Colonic mucosa (tissue), 4 donors: ENCODE data around the gene NALCN. TPM values are rescaled to one million over a fixed set of nuclear protein-coding genes. Genes with fewer than 3 reads are reported as not detected.
"Not testable (repeated sequence)": the region's sequence is repeated elsewhere in the genome, so short reads cannot be mapped to it uniquely, and the experiment has no call there.

Experiments
- DNase-seq: peaks from one replicate; pipeline ENCODE4 v3.0.0-alpha.2; 2020
- H3K27ac ChIP-seq: fragments of 200-600 bp; one replicate; pipeline ENCODE4 v1.8.0; 2021
- H3K27me3 ChIP-seq: fragments of 200-600 bp; one replicate; pipeline ENCODE4 v1.8.0; 2021
- H3K36me3 ChIP-seq: fragments of 200-600 bp; one replicate; pipeline ENCODE4 v1.8.0; 2021
- H3K4me1 ChIP-seq: fragments of 200-600 bp; one replicate; pipeline ENCODE4 v1.8.0; 2021; ENCODE audit warnings: mild to moderate bottlenecking
- H3K4me3 ChIP-seq: fragments of 200-600 bp; one replicate; pipeline ENCODE4 v1.8.0; 2021
- H3K9ac ChIP-seq, 2 donors: one replicate each; pipeline ENCODE4 v1.7.0; 2013; ENCODE audit warnings: control low read depth in 2 of 2, low read depth in 2 of 2, low read length in 2 of 2
- H3K9me3 ChIP-seq: fragments of 200-600 bp; one replicate; pipeline ENCODE4 v1.8.0; 2021
- CTCF ChIP-seq: fragments of 200-600 bp; IDR thresholded peaks from one replicate; pipeline ENCODE4 v1.8.0; 2022; ENCODE audit warnings: antibody characterized with exemption, mild to moderate bottlenecking
- intact Hi-C: fragments of 100-400 bp; cut with DNase I; formaldehyde crosslinking; loops from one replicate; pipeline ENCODE4 v1.14.1; 2022
- total RNA-seq, 2 donors: library from RNA; stranded (reverse); fragmentation: NEBNext Ultra II Directional in 1 of 2; extraction: Animal tissue kit (Norgen Biotek cat#: 25700) in 1 of 2; gene quantifications; one replicate each; pipeline ENCODE4 v1.2.1, GENCODE V29; 2021
- donor health status: healthy.
- donor health status: DM: no; HTN: no; CAD: no.
- donor health status: DM: no; HTN: no; CAD: no.

Gene NALCN
- total RNA-seq, 2 donors from 2014 or later = 0.22 to 0.27 TPM

GRCh38 chr13:101323601-101324000 lies 92.7 kb downstream of the NALCN start:
- no peak for TF ChIP-seq CTCF
- intact Hi-C loops = no loop called here

GRCh38 chr13:101317986-101318523 lies 98.3 kb downstream of the NALCN start:
- H3K27ac ChIP-seq = no peak overlapping the region
- no peaks in the 10 kb centered on the region for H3K4me1 ChIP-seq
- no peaks in the 10 kb centered on the region for H3K9me3 ChIP-seq
- no peaks in the 10 kb centered on the region for H3K36me3 ChIP-seq
- H3K9ac ChIP-seq = no peak overlapping the region
- no peak for DNase-seq
- no peak for TF ChIP-seq CTCF
- H3K27me3 ChIP-seq = no peaks in the 10 kb centered on the region
- intact Hi-C loops = no loop called here
- no peak overlapping the region for H3K4me3 ChIP-seq

More at GRCh38 chr13:101323601-101324000, 92.7 kb downstream of the NALCN start:
- Histone ChIP-seq H3K9ac (no peak overlapping the region), H3K9me3 (no peaks in the 10 kb centered on the region), H3K4me3 (no peak overlapping the region), H3K4me1 (no peaks in the 10 kb centered on the region), H3K27me3 (no peaks in the 10 kb centered on the region), H3K27ac (no peak overlapping the region), H3K36me3 (no peaks in the 10 kb centered on the region)
- DNase-seq = no peak

DNA sequence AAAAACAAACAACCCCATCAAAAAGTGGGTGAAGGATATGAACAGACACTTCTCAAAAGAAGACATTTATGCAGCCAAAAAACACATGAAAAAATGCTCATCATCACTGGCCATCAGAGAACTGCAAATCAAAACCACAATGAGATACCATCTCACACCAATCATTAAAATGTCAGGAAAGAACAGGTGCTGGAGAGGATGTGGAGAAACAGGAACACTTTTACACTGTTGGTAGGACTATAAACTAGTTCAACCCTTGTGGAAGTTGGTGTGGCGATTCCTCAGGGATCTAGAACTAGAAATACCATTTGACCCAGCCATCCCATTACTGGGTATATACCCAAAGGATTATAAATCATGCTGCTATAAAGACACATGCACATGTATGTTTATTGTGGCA lies 102.8 kb downstream of the NALCN start:
- H3K4me1 ChIP-seq, intact Hi-C loops, H3K36me3 ChIP-seq, H3K4me3 ChIP-seq, H3K27ac ChIP-seq, H3K9ac ChIP-seq, H3K27me3 ChIP-seq, DNase-seq, H3K9me3 ChIP-seq: not testable (repeated sequence)

- no peak for TF ChIP-seq CTCF
- Histone ChIP-seq H3K9me3 (no peaks in the 10 kb centered on the region), H3K27ac (no peak overlapping the region), H3K9ac (no peak overlapping the region), H3K27me3 (no peaks in the 10 kb centered on the region), H3K4me1 (no peaks in the 10 kb centered on the region), H3K36me3 (no peaks in the 10 kb centered on the region), H3K4me3 (no peak overlapping the region)
- intact Hi-C loops = no loop called here
- no peak for DNase-seq
Observed at GRCh38 chr13:101309014-101309619, 107.2 kb downstream of the NALCN start.

- H3K9me3 ChIP-seq = no peaks in the 10 kb centered on the region
- H3K9ac ChIP-seq = no peak overlapping the region
- H3K27me3 ChIP-seq = no peaks in the 10 kb centered on the region
- no peak for DNase-seq
- TF ChIP-seq CTCF = no peak
- H3K4me1 ChIP-seq = no peaks in the 10 kb centered on the region
- intact Hi-C loops = no loop called here
- H3K4me3 ChIP-seq = no peak overlapping the region
- no peaks in the 10 kb centered on the region for H3K36me3 ChIP-seq
- H3K27ac ChIP-seq = no peak overlapping the region
Observed at GRCh38 chr13:101308247-101309013, 107.9 kb downstream of the NALCN start.
